Esophagus muscularis mucosa (tissue), 4 donors: ENCODE results near the gene CALCR. TPM values are rescaled to one million over a fixed set of nuclear protein-coding genes. Genes with fewer than 3 reads are reported as not detected.
"Not testable (repeated sequence)": the region's sequence is repeated elsewhere in the genome, so short reads cannot be mapped to it uniquely, and the experiment has no call there.

ENCODE experiments used
- DNase-seq: peaks from one replicate; pipeline ENCODE4 v3.0.0-alpha.2; 2017; ENCODE audit errors: extremely low spot score
- H3K27ac ChIP-seq, 4 donors: fragments of 200-600 bp; sonication (generic); replicated peaks in 1 of 4; 1 replicate in 3 of 4; 2 replicates in 1 of 4; pipeline ENCODE4 v1.5.1; 2016 to 2019; ENCODE audit warnings: mild to moderate bottlenecking in 1 of 4
- H3K27me3 ChIP-seq, 4 donors: fragments of 200-600 bp; sonication (generic); one replicate each; pipeline versions ENCODE4 v1.5.1 to v1.6.0; 2016 to 2019
- H3K36me3 ChIP-seq, 4 donors: fragments of 200-600 bp; sonication (generic); one replicate each; pipeline ENCODE4 v1.5.1; 2016 to 2019
- H3K4me1 ChIP-seq, 4 donors: fragments of 200-600 bp; sonication (generic); one replicate each; pipeline ENCODE4 v1.5.1; 2016 to 2019
- H3K4me3 ChIP-seq, 4 donors: fragments of 200-600 bp; sonication (generic); 1 replicate in 2 of 4; 2 replicates in 2 of 4; pipeline ENCODE4 v1.5.1; 2016 to 2019; ENCODE audit warnings: mild to moderate bottlenecking in 4 of 4, moderate library complexity in 1 of 4
- H3K9me3 ChIP-seq, 4 donors: fragments of 200-600 bp; sonication (generic); 1 replicate in 3 of 4; 2 replicates in 1 of 4; pipeline ENCODE4 v1.5.1; 2016 to 2019
- EP300 ChIP-seq: sonication (generic); formaldehyde crosslinking; IDR thresholded peaks from one replicate; pipeline ENCODE4 v1.6.1; 2017; ENCODE audit warnings: antibody characterized with exemption
- POLR2A ChIP-seq: fragments of 450-650 bp; IDR thresholded peaks from one replicate; pipeline ENCODE4 v1.6.1; 2017; ENCODE audit warnings: antibody characterized with exemption, moderate library complexity, mild to moderate bottlenecking, low read depth
- POLR2AphosphoS5 ChIP-seq, 2 donors: sonication (generic); formaldehyde crosslinking; IDR thresholded peaks; one replicate each; pipeline ENCODE4 v1.6.1; 2017; ENCODE audit warnings: antibody characterized with exemption in 2 of 2
- WGBS: methylation state at CpG from one replicate; pipeline ENCODE4 v1.1.5; 2018; 5-methylcytosine and 5-hydroxymethylcytosine counted together
- intact Hi-C: fragments of 100-400 bp; cut with DNase I; formaldehyde crosslinking; loops from one replicate; pipeline ENCODE4 v1.15.1; 2023
- total RNA-seq, 4 donors: library from RNA; depleted of rRNA; stranded (reverse); fragments of >200 nt; gene quantifications; one replicate each; pipeline versions ENCODE4 v1.1.0 to v1.2.1, GENCODE V29; 2016
- TF ChIP-seq, protein P1 (sequence below), 3 experiments: fragments of 200-600 bp in 2 of 3; fragments of 450-650 bp in 1 of 3; sonication (generic) in 2 of 3; IDR thresholded peaks; one replicate each; pipeline ENCODE4 v1.5.1; 2017 to 2019; ENCODE audit warnings: antibody characterized with exemption in 3 of 3, mild to moderate bottlenecking in 2 of 3, moderate library complexity in 1 of 3

The CALCR gene
- total RNA-seq, 4 donors from 2014 or later = 0.17 TPM; not detected in 3

GRCh38 chr7:93515144-93515543, 59.4 kb downstream of the CALCR start:
- 65% methylated on average over 1 of the region's 1 CpG for WGBS
- DNase-seq = no peak
- Histone ChIP-seq H3K4me1 (no peaks in the 10 kb centered on the region), H3K4me3 (no peak overlapping the region), H3K9me3 (no peaks in the 10 kb centered on the region), H3K36me3 (no peaks in the 10 kb centered on the region), H3K27ac (no peak overlapping the region), H3K27me3 (no peaks in the 10 kb centered on the region)
- intact Hi-C loops = no loop called here
- TF ChIP-seq POLR2AphosphoS5 (IDR thresholded peaks at IDR 0.05) (no peak), POLR2A (no peak), EP300 (no peak)
- TF ChIP-seq, protein P1, sequence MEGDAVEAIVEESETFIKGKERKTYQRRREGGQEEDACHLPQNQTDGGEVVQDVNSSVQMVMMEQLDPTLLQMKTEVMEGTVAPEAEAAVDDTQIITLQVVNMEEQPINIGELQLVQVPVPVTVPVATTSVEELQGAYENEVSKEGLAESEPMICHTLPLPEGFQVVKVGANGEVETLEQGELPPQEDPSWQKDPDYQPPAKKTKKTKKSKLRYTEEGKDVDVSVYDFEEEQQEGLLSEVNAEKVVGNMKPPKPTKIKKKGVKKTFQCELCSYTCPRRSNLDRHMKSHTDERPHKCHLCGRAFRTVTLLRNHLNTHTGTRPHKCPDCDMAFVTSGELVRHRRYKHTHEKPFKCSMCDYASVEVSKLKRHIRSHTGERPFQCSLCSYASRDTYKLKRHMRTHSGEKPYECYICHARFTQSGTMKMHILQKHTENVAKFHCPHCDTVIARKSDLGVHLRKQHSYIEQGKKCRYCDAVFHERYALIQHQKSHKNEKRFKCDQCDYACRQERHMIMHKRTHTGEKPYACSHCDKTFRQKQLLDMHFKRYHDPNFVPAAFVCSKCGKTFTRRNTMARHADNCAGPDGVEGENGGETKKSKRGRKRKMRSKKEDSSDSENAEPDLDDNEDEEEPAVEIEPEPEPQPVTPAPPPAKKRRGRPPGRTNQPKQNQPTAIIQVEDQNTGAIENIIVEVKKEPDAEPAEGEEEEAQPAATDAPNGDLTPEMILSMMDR (IDR thresholded peaks at IDR 0.05) = no peak

DNA sequence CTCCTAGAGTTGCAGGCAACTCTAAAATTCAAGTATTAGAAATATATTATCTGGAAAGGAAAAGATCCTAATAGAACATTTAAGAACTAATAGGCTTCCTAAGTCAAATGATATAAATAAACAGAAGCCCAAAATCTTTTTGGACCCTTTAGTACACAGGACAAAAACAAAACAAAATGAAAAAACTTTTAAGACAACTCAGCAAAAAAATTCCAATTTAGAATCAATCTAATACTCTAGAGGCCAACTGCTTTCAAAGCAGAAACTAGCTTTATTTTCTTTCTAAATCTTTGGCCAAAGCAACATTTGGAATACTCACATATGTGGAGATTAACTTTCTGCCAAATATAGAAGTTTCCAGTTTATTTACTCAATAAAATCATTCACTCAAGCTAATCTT, 65.2 kb downstream of the CALCR start:
- no peaks in the 10 kb centered on the region for H3K9me3 ChIP-seq
- no peak for DNase-seq
- intact Hi-C loops = no loop called here

DNA sequence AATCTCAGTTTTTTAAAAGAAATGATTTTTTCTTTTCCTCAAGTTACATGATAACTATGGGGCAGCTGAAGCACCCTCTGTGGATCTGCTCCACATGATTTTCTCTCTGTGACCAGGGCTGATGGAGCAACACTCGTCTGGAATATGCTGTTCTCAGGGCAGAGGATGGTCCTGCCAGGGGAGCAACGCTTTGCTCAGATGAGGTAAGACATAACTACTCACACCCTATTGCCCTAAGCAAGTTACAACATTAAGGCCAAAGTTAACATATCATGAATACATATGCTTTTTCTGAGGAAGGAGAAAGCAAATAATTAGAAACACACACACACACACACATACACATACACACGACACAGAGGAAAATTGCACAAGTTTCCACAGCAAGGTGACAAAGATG, 71.4 kb downstream of the CALCR start:
- Histone ChIP-seq H3K4me1 (no peaks in the 10 kb centered on the region), H3K36me3 (no peaks in the 10 kb centered on the region), H3K9me3 (no peaks in the 10 kb centered on the region), H3K27me3 (no peaks in the 10 kb centered on the region), H3K4me3 (no peak overlapping the region), H3K27ac (no peak overlapping the region)
- DNase-seq = no peak
- intact Hi-C loops = no loop called here
- WGBS = 49% methylated on average over 3 of the region's 3 CpGs
- no peak for TF ChIP-seq EP300
- TF ChIP-seq, protein P1 (IDR thresholded peaks at IDR 0.05) = no peak
- no peak for TF ChIP-seq POLR2AphosphoS5 (IDR thresholded peaks at IDR 0.05)
- no peak for TF ChIP-seq POLR2A

More for the DNA sequence above, 65.2 kb downstream of the CALCR start:
- Histone ChIP-seq H3K4me1 (no peaks in the 10 kb centered on the region), H3K36me3 (no peaks in the 10 kb centered on the region), H3K4me3 (no peak overlapping the region), H3K27me3 (no peaks in the 10 kb centered on the region), H3K27ac (no peak overlapping the region)
- TF ChIP-seq POLR2AphosphoS5 (IDR thresholded peaks at IDR 0.05) = no peak
- no peak for TF ChIP-seq EP300
- TF ChIP-seq, protein P1 (IDR thresholded peaks at IDR 0.05) = no peak
- TF ChIP-seq POLR2A = no peak

GRCh38 chr7:93491860-93492259, 82.7 kb downstream of the CALCR start:
- H3K9me3 ChIP-seq, intact Hi-C loops, H3K27me3 ChIP-seq, H3K4me3 ChIP-seq, DNase-seq, H3K4me1 ChIP-seq, H3K27ac ChIP-seq, H3K36me3 ChIP-seq: not testable (repeated sequence)
- 88% methylated on average over 3 of the region's 3 CpGs for WGBS

DNA sequence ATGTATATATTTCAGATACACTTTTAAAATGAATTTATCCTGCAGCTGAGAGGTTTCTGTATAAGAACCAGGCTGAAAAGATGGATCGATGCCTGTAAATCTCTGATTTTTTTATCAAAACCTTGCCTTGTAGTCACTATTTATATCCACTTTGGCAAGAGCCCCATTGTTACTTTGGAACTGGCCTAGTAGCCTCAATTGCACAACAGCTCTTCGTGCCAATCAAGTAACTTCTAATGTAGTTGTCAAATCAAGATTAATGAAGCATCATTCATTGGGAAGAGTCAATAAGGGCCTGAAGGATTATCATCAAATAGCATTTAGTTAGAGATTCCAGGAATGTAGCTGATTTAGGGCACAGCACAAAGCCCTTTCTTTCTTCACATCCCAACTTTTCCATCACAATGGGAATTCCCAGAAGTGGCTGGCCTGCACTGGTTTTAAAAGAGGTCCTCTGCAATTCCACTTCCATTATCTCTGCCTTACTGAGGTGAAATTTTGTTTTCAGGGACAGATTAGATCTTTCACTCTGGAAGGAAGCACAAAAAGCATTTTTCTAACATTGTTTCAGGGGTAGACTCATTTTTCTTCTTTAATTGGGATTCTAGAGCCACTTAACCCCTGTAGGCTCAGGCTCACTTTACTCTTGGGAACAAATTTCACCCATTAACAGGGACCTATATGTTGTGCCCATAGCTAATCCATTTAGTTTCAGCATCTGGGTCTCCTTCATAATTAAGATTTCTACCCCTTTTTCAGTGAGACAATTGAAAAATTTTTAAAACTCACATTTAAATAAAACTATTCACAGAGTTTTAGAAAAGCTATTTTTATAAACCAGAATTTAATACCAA, 97.8 kb downstream of the CALCR start:
- intact Hi-C loops = no loop called here
- Histone ChIP-seq H3K36me3 (no peaks in the 10 kb centered on the region), H3K27ac (no peak overlapping the region), H3K4me3 (no peak overlapping the region), H3K9me3 (no peaks in the 10 kb centered on the region), H3K4me1 (no peaks in the 10 kb centered on the region), H3K27me3 (no peaks in the 10 kb centered on the region)
- TF ChIP-seq EP300 (no peak), POLR2AphosphoS5 (IDR thresholded peaks at IDR 0.05) (no peak), POLR2A (no peak)
- TF ChIP-seq, protein P1 (IDR thresholded peaks at IDR 0.05) = no peak
- no peak for DNase-seq
- 82% methylated on average over 2 of the region's 2 CpGs for WGBS
